GM12801 (cell line): Measurements from ENCODE around the gene POLD2.

Experiments
- TF ChIP-seq, protein P1 (sequence below): IDR thresholded peaks from one replicate; pipeline ENCODE4 v1.5.1; 2011; ENCODE audit warnings: control low read depth; ENCODE audit not compliant: insufficient read length; ENCODE audit errors: extremely low read depth

The POLD2 gene

DNA sequence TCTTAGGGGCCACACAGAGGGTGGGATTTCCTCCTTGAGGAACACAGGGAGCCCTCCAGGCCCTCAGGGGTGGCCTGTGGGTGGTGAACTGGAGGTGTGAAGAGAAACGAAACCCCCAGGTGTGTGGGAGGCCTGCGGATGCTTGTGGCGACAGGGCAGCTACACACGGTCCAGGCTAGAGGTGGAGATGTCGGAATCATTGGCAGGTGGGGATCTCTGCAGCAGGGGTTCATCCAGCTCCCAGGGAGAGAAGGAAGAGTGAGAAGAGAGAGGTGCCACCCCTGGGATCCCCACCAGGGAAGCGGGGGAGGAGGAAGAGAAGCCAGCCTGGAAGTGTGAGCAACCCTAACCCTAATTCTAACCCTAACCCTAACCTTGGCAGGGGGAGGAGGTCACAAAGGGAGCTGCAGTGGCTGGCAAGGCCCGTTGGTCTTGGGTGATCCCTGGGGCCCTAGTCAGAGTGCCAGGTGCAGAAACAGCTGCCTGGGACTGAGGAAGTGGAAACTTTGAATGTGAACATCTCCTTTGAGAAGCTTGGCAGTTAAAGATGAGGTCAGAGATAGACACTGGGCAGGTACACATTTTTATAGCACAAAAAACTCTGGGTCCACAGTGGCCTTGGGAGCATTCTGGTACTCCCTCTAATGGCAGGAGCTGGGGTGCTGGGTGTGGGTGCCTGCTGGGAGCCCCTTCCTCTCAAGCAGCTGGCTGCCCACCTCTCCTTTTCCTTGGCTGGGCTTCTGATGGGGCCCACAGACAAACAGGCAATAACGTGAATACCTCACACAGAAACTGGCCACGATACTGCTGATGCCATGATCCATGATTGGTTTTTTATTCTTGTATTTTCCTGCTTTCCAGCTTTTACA lies 26.1 kb downstream of the POLD2 start:
- TF ChIP-seq, protein P1, sequence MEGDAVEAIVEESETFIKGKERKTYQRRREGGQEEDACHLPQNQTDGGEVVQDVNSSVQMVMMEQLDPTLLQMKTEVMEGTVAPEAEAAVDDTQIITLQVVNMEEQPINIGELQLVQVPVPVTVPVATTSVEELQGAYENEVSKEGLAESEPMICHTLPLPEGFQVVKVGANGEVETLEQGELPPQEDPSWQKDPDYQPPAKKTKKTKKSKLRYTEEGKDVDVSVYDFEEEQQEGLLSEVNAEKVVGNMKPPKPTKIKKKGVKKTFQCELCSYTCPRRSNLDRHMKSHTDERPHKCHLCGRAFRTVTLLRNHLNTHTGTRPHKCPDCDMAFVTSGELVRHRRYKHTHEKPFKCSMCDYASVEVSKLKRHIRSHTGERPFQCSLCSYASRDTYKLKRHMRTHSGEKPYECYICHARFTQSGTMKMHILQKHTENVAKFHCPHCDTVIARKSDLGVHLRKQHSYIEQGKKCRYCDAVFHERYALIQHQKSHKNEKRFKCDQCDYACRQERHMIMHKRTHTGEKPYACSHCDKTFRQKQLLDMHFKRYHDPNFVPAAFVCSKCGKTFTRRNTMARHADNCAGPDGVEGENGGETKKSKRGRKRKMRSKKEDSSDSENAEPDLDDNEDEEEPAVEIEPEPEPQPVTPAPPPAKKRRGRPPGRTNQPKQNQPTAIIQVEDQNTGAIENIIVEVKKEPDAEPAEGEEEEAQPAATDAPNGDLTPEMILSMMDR, result no peak

DNA sequence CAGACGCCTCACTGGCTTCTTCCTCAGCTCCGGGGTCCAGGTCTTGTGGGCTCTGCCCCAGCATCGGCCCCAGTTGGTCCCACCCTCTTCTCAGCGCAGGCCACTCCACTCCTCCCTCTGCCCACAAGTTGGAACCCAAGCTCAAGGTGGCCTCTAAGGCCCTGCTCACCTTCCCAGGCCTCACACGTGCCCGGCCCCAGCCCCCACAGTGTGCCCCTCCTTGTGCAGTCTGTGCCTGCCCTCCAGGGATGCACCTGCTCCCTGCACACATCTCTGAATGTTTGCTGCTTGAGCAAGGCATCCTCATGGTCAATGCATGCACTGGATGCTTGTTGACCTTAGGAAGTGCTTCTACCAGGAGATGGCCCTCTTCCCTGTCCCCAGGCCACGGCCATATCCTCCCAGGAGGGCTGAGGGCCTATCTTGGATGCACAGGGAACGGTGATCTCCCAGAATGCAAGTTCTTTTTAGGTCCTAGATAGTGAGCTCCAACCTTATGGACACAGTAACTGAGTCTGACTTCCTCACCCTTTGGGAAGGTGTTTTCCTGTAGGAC lies 26.9 kb downstream of the POLD2 start:
- TF ChIP-seq, protein P1, result no peak

DNA sequence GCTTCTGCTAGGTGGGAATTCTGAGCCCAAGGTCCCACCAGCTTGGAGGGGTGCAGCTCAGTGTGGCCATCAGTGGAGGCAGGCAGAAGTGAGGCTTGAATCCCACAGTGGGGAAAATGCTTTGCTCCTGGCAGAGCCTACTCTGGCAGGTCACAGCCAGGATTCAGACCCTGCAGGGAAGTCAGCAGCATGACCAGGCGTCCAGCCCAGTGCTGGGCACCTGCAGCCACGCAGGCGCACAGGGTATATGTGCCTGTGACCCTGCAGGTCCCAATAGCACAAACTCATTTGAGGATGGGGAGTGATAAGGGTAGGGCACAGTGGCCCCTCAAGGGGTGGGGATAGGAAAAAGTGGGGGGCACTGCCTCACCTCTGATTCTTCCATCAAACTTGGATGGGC lies 27.6 kb downstream of the POLD2 start:
- TF ChIP-seq, protein P1, result no peak

DNA sequence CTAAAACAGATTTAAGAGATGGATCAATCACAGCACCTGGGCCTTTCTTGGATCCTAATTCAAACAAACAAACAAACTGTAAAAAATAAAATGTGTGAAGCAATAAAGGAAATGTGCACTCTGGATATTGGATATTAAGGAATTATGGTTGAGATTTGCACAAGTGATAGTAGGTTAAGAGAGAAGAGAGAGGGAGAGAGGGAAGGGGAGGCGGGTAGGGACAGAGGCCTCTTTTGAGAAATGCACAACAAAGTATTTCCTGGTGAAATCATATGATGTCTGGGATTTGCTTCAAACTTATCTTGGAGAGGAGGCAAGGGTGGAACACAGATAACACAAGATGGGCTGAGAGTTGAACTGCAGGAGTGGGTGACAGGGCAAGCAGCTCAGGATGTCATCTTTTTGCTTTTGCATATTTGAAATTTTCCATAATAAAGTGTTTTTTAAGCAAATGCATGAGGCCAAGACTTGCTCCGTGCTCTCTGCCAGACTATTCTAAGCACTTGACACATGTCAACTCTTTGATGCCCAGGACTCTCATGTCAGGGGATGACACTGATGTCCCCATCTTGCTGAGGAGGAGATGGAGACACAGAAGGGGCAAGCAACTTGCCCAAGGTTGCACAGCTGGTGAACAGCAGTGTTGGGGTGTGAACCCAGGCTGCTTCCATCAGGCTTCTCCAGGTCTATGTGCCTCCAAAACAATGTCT lies 28.3 kb downstream of the POLD2 start:
- TF ChIP-seq, protein P1, result no peak

DNA sequence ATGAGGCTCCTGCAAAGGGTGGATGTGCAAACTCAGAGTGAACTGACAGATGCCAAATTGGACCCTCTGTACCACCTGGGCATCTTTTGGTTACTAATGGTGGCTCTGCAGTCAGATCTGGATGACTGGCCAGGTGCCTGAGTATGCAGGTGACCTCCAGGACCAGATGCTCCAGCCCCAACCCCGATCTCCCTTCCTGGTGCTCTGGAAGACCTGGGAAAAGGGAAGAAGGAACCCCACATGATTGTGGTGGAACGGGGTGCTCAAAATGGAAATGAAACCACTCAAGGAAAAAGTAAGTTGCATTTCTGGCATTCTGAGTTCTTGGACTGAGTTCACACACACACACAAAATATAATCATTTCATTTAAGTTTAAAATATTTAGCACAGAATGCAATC lies 29.0 kb downstream of the POLD2 start:
- TF ChIP-seq, protein P1, result no peak

DNA sequence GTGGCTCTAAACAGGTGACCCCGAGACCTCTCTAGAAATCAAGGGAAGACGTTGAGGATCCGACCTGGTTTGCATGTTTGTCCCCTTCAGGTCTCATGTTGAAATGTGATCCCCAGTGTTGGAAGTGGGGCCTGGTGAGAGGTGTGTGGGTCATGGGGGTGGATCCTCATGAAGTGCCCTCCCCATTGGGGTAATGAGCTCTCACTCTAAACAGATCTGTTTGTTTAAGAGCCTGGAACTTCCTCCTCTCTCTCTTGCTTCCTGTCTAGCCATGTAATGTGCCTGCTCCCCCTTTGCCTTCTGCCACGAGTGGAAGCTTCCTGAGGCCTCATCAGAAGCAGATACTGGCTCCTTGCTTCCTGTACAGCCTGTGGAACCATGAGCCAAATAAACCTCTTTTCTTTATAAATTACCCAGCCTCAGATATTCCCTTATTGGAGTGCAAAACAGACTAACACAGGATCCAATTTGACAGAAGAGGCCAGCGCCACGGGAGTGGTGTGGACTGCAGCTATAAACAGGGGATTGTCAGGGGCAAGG lies 30.2 kb downstream of the POLD2 start:
- TF ChIP-seq, protein P1, result no peak
